ENCODE measurements around the gene GALNT7. TPM values are rescaled to one million over a fixed set of nuclear protein-coding genes. Genes with fewer than 3 reads are reported as not detected.

GALNT7 gene
- total RNA-seq, 1 donor from 2014 or later: 36.7 TPM

- no peak overlapping the region for H3K4me3 Mint-ChIP-seq
- H3K27me3 Mint-ChIP-seq (ENCODE audit: low read depth): no peaks in the 10 kb centered on the region
- H3K4me1 Mint-ChIP-seq: no peaks in the 10 kb centered on the region
- DNase-seq (ENCODE audit: low spot score in 2 of 2, unreplicated experiment in 2 of 2): no peak
- H3K9me3 Mint-ChIP-seq: peaks cover 12% of the 10 kb centered on the region
- H3K27ac Mint-ChIP-seq: no peak overlapping the region
- TF ChIP-seq CTCF (IDR thresholded peaks at IDR 0.05; ENCODE audit: unreplicated experiment): no peak
- H3K36me3 Mint-ChIP-seq: peaks cover 51% of the 10 kb centered on the region
Observed at GRCh38 chr4:173307778-173308177, 139.2 kb downstream of the GALNT7 start.

- H3K9me3 Mint-ChIP-seq: peaks cover under 1% of the 10 kb centered on the region
- no peak for TF ChIP-seq CTCF (IDR thresholded peaks at IDR 0.05; ENCODE audit: unreplicated experiment)
- H3K27ac Mint-ChIP-seq: no peak overlapping the region
- no peak overlapping the region for H3K4me3 Mint-ChIP-seq
- DNase-seq (ENCODE audit: low spot score in 2 of 2, unreplicated experiment in 2 of 2): no peak
- H3K36me3 Mint-ChIP-seq: peaks cover 33% of the 10 kb centered on the region
- H3K27me3 Mint-ChIP-seq (ENCODE audit: low read depth): no peaks in the 10 kb centered on the region
- H3K4me1 Mint-ChIP-seq: no peaks in the 10 kb centered on the region
Observed at GRCh38 chr4:173311368-173311767, 142.8 kb downstream of the GALNT7 start.

GRCh38 chr4:173314715-173315114, 146.1 kb downstream of the GALNT7 start:
- Mint-ChIP-seq H3K36me3 (peaks cover 18% of the 10 kb centered on the region), H3K4me1 (no peaks in the 10 kb centered on the region), H3K4me3 (no peak overlapping the region), H3K27ac (no peak overlapping the region), H3K27me3 (ENCODE audit: low read depth) (no peaks in the 10 kb centered on the region), H3K9me3 (no peaks in the 10 kb centered on the region)
- DNase-seq (ENCODE audit: low spot score in 2 of 2, unreplicated experiment in 2 of 2): no peak
- TF ChIP-seq CTCF (IDR thresholded peaks at IDR 0.05; ENCODE audit: unreplicated experiment): no peak

GRCh38 chr4:173316060-173316459, 147.4 kb downstream of the GALNT7 start:
- Mint-ChIP-seq H3K4me3 (no peak overlapping the region), H3K4me1 (no peaks in the 10 kb centered on the region), H3K36me3 (peaks cover 11% of the 10 kb centered on the region), H3K27me3 (ENCODE audit: low read depth) (no peaks in the 10 kb centered on the region), H3K9me3 (no peaks in the 10 kb centered on the region), H3K27ac (no peak overlapping the region)
- no peak for TF ChIP-seq CTCF (IDR thresholded peaks at IDR 0.05; ENCODE audit: unreplicated experiment)
- DNase-seq (ENCODE audit: low spot score in 2 of 2, unreplicated experiment in 2 of 2): no peak

- H3K27me3 Mint-ChIP-seq (ENCODE audit: low read depth): no peaks in the 10 kb centered on the region
- no peak overlapping the region for H3K27ac Mint-ChIP-seq
- no peak overlapping the region for H3K4me3 Mint-ChIP-seq
- no peak for TF ChIP-seq CTCF (IDR thresholded peaks at IDR 0.05; ENCODE audit: unreplicated experiment)
- H3K9me3 Mint-ChIP-seq: no peaks in the 10 kb centered on the region
- no peak for DNase-seq (ENCODE audit: low spot score in 2 of 2, unreplicated experiment in 2 of 2)
- no peaks in the 10 kb centered on the region for H3K4me1 Mint-ChIP-seq
- H3K36me3 Mint-ChIP-seq: peaks cover 4% of the 10 kb centered on the region
Observed at GRCh38 chr4:173317004-173317403, 148.4 kb downstream of the GALNT7 start.

- DNase-seq (ENCODE audit: low spot score in 2 of 2, unreplicated experiment in 2 of 2): no peak
- Mint-ChIP-seq H3K4me1 (no peaks in the 10 kb centered on the region), H3K36me3 (no peaks in the 10 kb centered on the region), H3K27ac (no peak overlapping the region), H3K9me3 (no peaks in the 10 kb centered on the region), H3K27me3 (ENCODE audit: low read depth) (no peaks in the 10 kb centered on the region), H3K4me3 (no peak overlapping the region)
- TF ChIP-seq CTCF (IDR thresholded peaks at IDR 0.05; ENCODE audit: unreplicated experiment): no peak
Observed at GRCh38 chr4:173318240-173318639, 149.6 kb downstream of the GALNT7 start.
